Tibial nerve (tissue), 4 donors: ENCODE measurements around the gene DSN1. TPM values are rescaled to one million over a fixed set of nuclear protein-coding genes. Genes with fewer than 3 reads are reported as not detected.

ENCODE experiments used
- DNase-seq, 2 donors: peaks; one replicate each; pipeline ENCODE4 v3.0.0-alpha.2; 2019; ENCODE audit warnings: low spot score in 2 of 2
- H3K27ac ChIP-seq, 4 donors: fragments of 200-600 bp; sonication (generic) in 3 of 4; one replicate each; pipeline ENCODE4 v1.5.1; 2017 to 2019; ENCODE audit warnings: mild to moderate bottlenecking in 1 of 4
- H3K27me3 ChIP-seq, 2 donors: fragments of 200-600 bp; sonication (generic) in 1 of 2; one replicate each; pipeline versions ENCODE4 v1.5.1 to v1.6.0; 2017 to 2019
- H3K36me3 ChIP-seq, 3 donors: fragments of 200-600 bp; sonication (generic); one replicate each; pipeline ENCODE4 v1.5.1; 2018 to 2019
- H3K4me1 ChIP-seq, 4 donors: fragments of 200-600 bp; sonication (generic) in 3 of 4; one replicate each; pipeline ENCODE4 v1.5.1; 2017 to 2019
- H3K4me3 ChIP-seq, 4 donors: fragments of 200-600 bp; sonication (generic) in 3 of 4; one replicate each; pipeline ENCODE4 v1.5.1; 2017 to 2019; ENCODE audit warnings: mild to moderate bottlenecking in 1 of 4, moderate library complexity in 1 of 4
- H3K9me3 ChIP-seq, 4 donors: fragments of 200-600 bp; sonication (generic) in 3 of 4; one replicate each; pipeline ENCODE4 v1.5.1; 2017 to 2019
- EP300 ChIP-seq, 2 donors: sonication (generic); formaldehyde crosslinking; IDR thresholded peaks; one replicate each; pipeline ENCODE4 v1.6.1; 2017; ENCODE audit warnings: antibody characterized with exemption in 2 of 2, mild to moderate bottlenecking in 1 of 2
- POLR2A ChIP-seq, 2 donors: fragments of 450-650 bp; IDR thresholded peaks; one replicate each; pipeline ENCODE4 v1.6.1; 2017; ENCODE audit warnings: antibody characterized with exemption in 2 of 2, mild to moderate bottlenecking in 2 of 2, moderate library complexity in 2 of 2
- WGBS, 2 donors: methylation state at CpG; one replicate each; pipeline ENCODE4 v1.1.5; 2018; 5-methylcytosine and 5-hydroxymethylcytosine counted together
- total RNA-seq, 4 donors: library from RNA; depleted of rRNA; stranded (reverse); fragments of >200 nt; gene quantifications; one replicate each; pipeline ENCODE4 v1.1.0, GENCODE V29; 2016
- TF ChIP-seq, protein P1 (sequence below), 5 experiments: fragments of 200-600 bp in 3 of 5; fragments of 450-650 bp in 2 of 5; sonication (generic) in 3 of 5; IDR thresholded peaks; one replicate each; pipeline ENCODE4 v1.5.1; 2016 to 2019; ENCODE audit warnings: antibody characterized with exemption in 5 of 5, mild to moderate bottlenecking in 3 of 5, moderate library complexity in 2 of 5

DSN1 gene
- total RNA-seq, 4 donors from 2014 or later: 5.4 to 14.9 (median 8.6) TPM

DNA sequence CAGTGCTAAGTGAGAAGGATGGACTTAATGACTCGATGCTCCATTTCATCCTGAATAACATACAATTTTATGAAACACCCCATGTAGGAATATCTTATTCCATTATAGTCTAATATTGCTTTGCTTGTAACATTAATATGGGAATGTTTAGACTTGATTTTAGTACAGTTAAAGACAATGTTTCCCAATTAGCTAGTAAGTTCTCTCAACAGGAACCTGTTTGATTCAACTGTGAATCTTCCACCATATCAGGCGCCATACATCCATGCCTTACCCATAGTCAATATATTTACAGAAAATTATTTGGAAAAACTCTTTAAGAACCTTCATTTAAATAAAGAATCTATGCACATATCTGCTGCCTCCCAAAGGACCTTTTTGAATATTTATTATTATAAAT lies 31.0 kb downstream of the DSN1 start:
- H3K4me3 ChIP-seq: no peak overlapping the region
- TF ChIP-seq, protein P1, sequence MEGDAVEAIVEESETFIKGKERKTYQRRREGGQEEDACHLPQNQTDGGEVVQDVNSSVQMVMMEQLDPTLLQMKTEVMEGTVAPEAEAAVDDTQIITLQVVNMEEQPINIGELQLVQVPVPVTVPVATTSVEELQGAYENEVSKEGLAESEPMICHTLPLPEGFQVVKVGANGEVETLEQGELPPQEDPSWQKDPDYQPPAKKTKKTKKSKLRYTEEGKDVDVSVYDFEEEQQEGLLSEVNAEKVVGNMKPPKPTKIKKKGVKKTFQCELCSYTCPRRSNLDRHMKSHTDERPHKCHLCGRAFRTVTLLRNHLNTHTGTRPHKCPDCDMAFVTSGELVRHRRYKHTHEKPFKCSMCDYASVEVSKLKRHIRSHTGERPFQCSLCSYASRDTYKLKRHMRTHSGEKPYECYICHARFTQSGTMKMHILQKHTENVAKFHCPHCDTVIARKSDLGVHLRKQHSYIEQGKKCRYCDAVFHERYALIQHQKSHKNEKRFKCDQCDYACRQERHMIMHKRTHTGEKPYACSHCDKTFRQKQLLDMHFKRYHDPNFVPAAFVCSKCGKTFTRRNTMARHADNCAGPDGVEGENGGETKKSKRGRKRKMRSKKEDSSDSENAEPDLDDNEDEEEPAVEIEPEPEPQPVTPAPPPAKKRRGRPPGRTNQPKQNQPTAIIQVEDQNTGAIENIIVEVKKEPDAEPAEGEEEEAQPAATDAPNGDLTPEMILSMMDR (IDR thresholded peaks at IDR 0.05): no peak
- TF ChIP-seq POLR2A (IDR thresholded peaks at IDR 0.05) (no peak), EP300 (IDR thresholded peaks at IDR 0.05) (no peak)
- H3K27me3 ChIP-seq: no peaks in the 10 kb centered on the region
- no peaks in the 10 kb centered on the region for H3K9me3 ChIP-seq
- peaks cover 0 to 28% (median 5%) of the 10 kb centered on the region in 4 donors for H3K4me1 ChIP-seq
- no peak overlapping the region for H3K27ac ChIP-seq
- 90 to 97% methylated on average over 2 of the region's 2 CpGs for WGBS, 2 donors
- DNase-seq: no peak
- H3K36me3 ChIP-seq: no peaks in the 10 kb centered on the region

GRCh38 chr20:36741072-36741471 lies 32.5 kb downstream of the DSN1 start:
- 73 to 77% methylated on average over 4 of the region's 4 CpGs for WGBS, 2 donors
- no peaks in the 10 kb centered on the region for H3K27me3 ChIP-seq
- no peak overlapping the region for H3K4me3 ChIP-seq
- TF ChIP-seq, protein P1 (IDR thresholded peaks at IDR 0.05): no peak
- no peak for TF ChIP-seq EP300 (IDR thresholded peaks at IDR 0.05)
- no peaks in the 10 kb centered on the region for H3K36me3 ChIP-seq
- no peak for DNase-seq
- no peak overlapping the region for H3K27ac ChIP-seq
- no peaks in the 10 kb centered on the region for H3K9me3 ChIP-seq
- peaks cover 0 to 29% (median 5%) of the 10 kb centered on the region in 4 donors for H3K4me1 ChIP-seq

- no peak overlapping the region for H3K4me3 ChIP-seq
- peaks cover 0 to 14% (median 0%) of the 10 kb centered on the region in 4 donors for H3K4me1 ChIP-seq
- no peak for TF ChIP-seq EP300 (IDR thresholded peaks at IDR 0.05)
- no peak for TF ChIP-seq POLR2A (IDR thresholded peaks at IDR 0.05)
- TF ChIP-seq, protein P1 (IDR thresholded peaks at IDR 0.05): no peak
- no peaks in the 10 kb centered on the region for H3K36me3 ChIP-seq
- DNase-seq: no peak
- no peaks in the 10 kb centered on the region for H3K9me3 ChIP-seq
- no peak overlapping the region for H3K27ac ChIP-seq
- H3K27me3 ChIP-seq: no peaks in the 10 kb centered on the region
- WGBS, 2 donors: 82 to 86% methylated on average over 6 of the region's 6 CpGs
Observed at GRCh38 chr20:36737183-36737499, 36.4 kb downstream of the DSN1 start.

DNA sequence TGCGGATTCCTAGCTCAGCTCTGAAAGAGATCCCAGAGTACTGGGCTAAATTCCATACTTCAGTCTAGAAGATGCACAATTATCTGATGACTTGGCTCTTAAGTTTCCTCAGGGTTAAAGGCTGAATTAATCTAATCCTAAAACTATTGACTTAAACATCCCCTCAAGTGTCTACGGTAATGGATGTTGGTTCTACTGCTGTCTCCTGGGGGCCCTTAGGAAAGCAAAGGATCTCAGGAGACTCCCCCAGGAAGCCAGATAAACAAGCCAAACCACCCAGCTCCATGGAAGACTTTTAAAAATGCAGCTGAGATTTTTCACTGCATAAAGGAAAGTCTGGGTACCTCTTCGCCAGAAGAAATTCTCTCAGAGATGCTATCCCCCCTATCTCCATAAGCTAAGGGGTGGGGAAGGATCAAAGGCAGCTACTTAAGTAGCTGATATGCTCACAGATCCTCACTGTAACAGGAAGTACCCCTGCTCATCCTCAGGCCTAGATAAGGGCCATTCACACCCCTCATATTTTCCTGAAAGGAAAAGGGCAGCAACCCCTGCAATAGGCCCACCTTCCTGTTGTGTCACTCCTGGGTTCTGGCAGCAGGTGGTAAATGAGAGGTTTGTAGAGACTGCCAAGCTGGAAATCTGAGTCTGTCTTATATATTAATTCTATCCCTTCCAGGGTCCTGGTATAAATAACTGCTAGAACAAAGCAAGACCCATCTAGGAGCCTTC lies 36.9 kb downstream of the DSN1 start:
- 76 to 86% methylated on average over 3 of the region's 3 CpGs for WGBS, 2 donors
- no peaks in the 10 kb centered on the region for H3K27me3 ChIP-seq
- no peaks in the 10 kb centered on the region for H3K9me3 ChIP-seq
- TF ChIP-seq, protein P1 (IDR thresholded peaks at IDR 0.05): no peak
- TF ChIP-seq POLR2A (IDR thresholded peaks at IDR 0.05) (no peak), EP300 (IDR thresholded peaks at IDR 0.05) (no peak)
- H3K4me1 ChIP-seq: peaks cover 0 to 9% (median 0%) of the 10 kb centered on the region in 4 donors
- no peak overlapping the region for H3K27ac ChIP-seq
- H3K4me3 ChIP-seq: no peak overlapping the region
- no peaks in the 10 kb centered on the region for H3K36me3 ChIP-seq
- DNase-seq: no peak

DNA sequence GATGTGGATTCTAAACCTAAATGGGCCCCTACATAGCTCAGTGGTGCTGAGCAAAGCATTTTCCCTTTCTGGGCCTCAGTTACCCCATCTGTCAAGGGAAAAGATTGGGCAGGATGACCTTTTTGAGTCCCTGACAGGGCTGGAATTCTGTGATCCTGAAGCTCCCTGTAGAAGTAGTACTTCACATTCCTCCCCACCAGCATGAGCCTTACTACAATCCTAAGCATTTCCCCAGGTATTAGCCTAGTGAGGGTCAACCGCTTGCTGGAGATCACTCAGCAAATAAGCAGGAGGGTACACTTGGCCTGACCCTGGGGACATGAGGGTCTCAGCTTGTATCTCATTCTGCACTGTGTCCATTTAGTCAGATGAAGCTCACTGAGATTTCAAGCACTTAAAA lies 41.1 kb downstream of the DSN1 start:
- peaks cover 0 to 9% (median 0%) of the 10 kb centered on the region in 4 donors for H3K4me1 ChIP-seq
- no peak overlapping the region for H3K27ac ChIP-seq
- no peaks in the 10 kb centered on the region for H3K9me3 ChIP-seq
- H3K36me3 ChIP-seq: no peaks in the 10 kb centered on the region
- no peak overlapping the region for H3K4me3 ChIP-seq
- no peak for DNase-seq
- TF ChIP-seq, protein P1 (IDR thresholded peaks at IDR 0.05): no peak
- no peak for TF ChIP-seq POLR2A (IDR thresholded peaks at IDR 0.05)
- TF ChIP-seq EP300 (IDR thresholded peaks at IDR 0.05): no peak
- no peaks in the 10 kb centered on the region for H3K27me3 ChIP-seq
- 83 to 92% methylated on average over 1 of the region's 1 CpG for WGBS, 2 donors
